HTERT RPE-1 (cell line): ENCODE measurements around the gene CCDC102B.
"Not testable (repeated sequence)": the region's sequence is repeated elsewhere in the genome, so short reads cannot be mapped to it uniquely, and the experiment has no call there.

ENCODE experiments used
- in situ Hi-C: fragments of 300-500 bp; cut with MboI; formaldehyde crosslinking; loops from 4 replicates; pipeline ENCODE4 v1.14.3; 2020; ENCODE audit warnings: low sequenced_read_pairs

The CCDC102B gene

GRCh38 chr18:68893354-68893753 lies 95.5 kb downstream of the CCDC102B start:
- in situ Hi-C loops = no loop called here

GRCh38 chr18:68897286-68897685 lies 99.4 kb downstream of the CCDC102B start:
- in situ Hi-C loops = no loop called here

- in situ Hi-C loops = no loop called here
These were observed 111.7 kb downstream of the CCDC102B start for GRCh38 chr18:68909579-68909978.

- in situ Hi-C loops = no loop called here
These were observed 117.2 kb downstream of the CCDC102B start for GRCh38 chr18:68915061-68915460.

- in situ Hi-C loops = no loop called here
These were observed 118.9 kb downstream of the CCDC102B start for GRCh38 chr18:68916734-68917133.

- in situ Hi-C loops = no loop called here
These were observed 120.3 kb downstream of the CCDC102B start for GRCh38 chr18:68918216-68918615.

GRCh38 chr18:68919900-68920299 lies 122.0 kb downstream of the CCDC102B start:
- in situ Hi-C loops = no loop called here

GRCh38 chr18:68922392-68922791 lies 124.5 kb downstream of the CCDC102B start:
- in situ Hi-C loops = no loop called here

GRCh38 chr18:68925268-68925667 lies 127.4 kb downstream of the CCDC102B start:
- in situ Hi-C loops = no loop called here

GRCh38 chr18:68928762-68929675 lies 131.1 kb downstream of the CCDC102B start:
- in situ Hi-C loops = no loop called here

GRCh38 chr18:68935686-68936085 lies 137.8 kb downstream of the CCDC102B start:
- in situ Hi-C loops = no loop called here

- in situ Hi-C loops = no loop called here
These were observed 139.2 kb downstream of the CCDC102B start for GRCh38 chr18:68937029-68937599.

- in situ Hi-C loops = no loop called here
These were observed 142.2 kb downstream of the CCDC102B start for GRCh38 chr18:68940039-68940438.

GRCh38 chr18:68940754-68941153 lies 142.9 kb downstream of the CCDC102B start:
- in situ Hi-C loops = no loop called here

GRCh38 chr18:68942230-68942629 lies 144.3 kb downstream of the CCDC102B start:
- in situ Hi-C loops = no loop called here

GRCh38 chr18:68943861-68944260 lies 146.0 kb downstream of the CCDC102B start:
- in situ Hi-C loops = not testable (repeated sequence)

- in situ Hi-C loops = no loop called here
These were observed 146.4 kb downstream of the CCDC102B start for GRCh38 chr18:68944330-68944729.

GRCh38 chr18:68944826-68945225 lies 146.9 kb downstream of the CCDC102B start:
- in situ Hi-C loops = no loop called here

GRCh38 chr18:68948622-68949021 lies 150.7 kb downstream of the CCDC102B start:
- in situ Hi-C loops = no loop called here

- in situ Hi-C loops = no loop called here
These were observed 156.9 kb downstream of the CCDC102B start for GRCh38 chr18:68954738-68955137.

- in situ Hi-C loops = no loop called here
These were observed 158.8 kb downstream of the CCDC102B start for GRCh38 chr18:68956650-68957049.

GRCh38 chr18:68960355-68960754 lies 162.5 kb downstream of the CCDC102B start:
- in situ Hi-C loops = no loop called here
